PFSK-1 (cell line): ENCODE data around the gene CORO1C.

Experiments used
- FOXP2 ChIP-seq: optimal IDR thresholded peaks from 2 replicates; pipeline ENCODE3; 2011; ENCODE audit warnings: borderline replicate concordance, control low read depth, inconsistent platforms; ENCODE audit not compliant: insufficient read depth; ENCODE audit errors: extremely low read length, extremely low read depth
- POLR2AphosphoS5 ChIP-seq: IDR thresholded peaks from 2 replicates; pipeline ENCODE4 v1.6.1; 2012; ENCODE audit warnings: low read depth, mild to moderate bottlenecking, control low read depth, low read length, moderate library complexity
- REST ChIP-seq, 2 experiments: IDR thresholded peaks; 2 replicates each; pipeline versions ENCODE4 v1.6.1 to v1.8.0; 2011 to 2012; ENCODE audit warnings: low read depth in 2 of 2, low read length in 2 of 2, control low read depth in 1 of 2, inconsistent platforms in 1 of 2, mild to moderate bottlenecking in 1 of 2, moderate library complexity in 1 of 2; ENCODE audit not compliant: insufficient read depth in 1 of 2
- SIN3A ChIP-seq: IDR thresholded peaks from 2 replicates; pipeline ENCODE4 v1.6.1; 2012; ENCODE audit warnings: mild to moderate bottlenecking, low read length, moderate library complexity, borderline replicate concordance; ENCODE audit not compliant: insufficient read depth
- TAF1 ChIP-seq: IDR thresholded peaks from 2 replicates; pipeline ENCODE4 v1.6.1; 2012; ENCODE audit warnings: low read length, control low read depth, borderline replicate concordance; ENCODE audit not compliant: insufficient read depth

GRCh38 chr12:108633081-108633533 is 98.2 kb downstream of the CORO1C start:
- TF ChIP-seq SIN3A (no peak), POLR2AphosphoS5 (no peak), TAF1 (no peak), REST (IDR thresholded peaks at IDR 0.05; ENCODE audit: insufficient read depth in 1 of 2, low read depth in 2 of 2, low read length in 2 of 2) (no peak), FOXP2 (no peak)
